COLO829 (cell line): ENCODE measurements around the gene STK40.
A peak's percentile ranks its signal among the peaks of the same experiment; 100 is the strongest.

Experiments used
- DNase-seq: peaks from one replicate; pipeline ENCODE4 v3.0.0; 2012; ENCODE audit warnings: low spot score

STK40 gene

GRCh38 chr1:36372617-36373016 lies 13.1 kb downstream of the STK40 start:
- no peak for DNase-seq

- DNase-seq = peak; percentile 82
Measured at GRCh38 chr1:36369061-36369861, 16.5 kb downstream of the STK40 start.

GRCh38 chr1:36367798-36368197 lies 17.9 kb downstream of the STK40 start:
- no peak for DNase-seq

GRCh38 chr1:36367066-36367465 lies 18.7 kb downstream of the STK40 start:
- DNase-seq = no peak

- DNase-seq = no peak
Measured at GRCh38 chr1:36366091-36366661, 19.5 kb downstream of the STK40 start.

GRCh38 chr1:36365381-36365780 lies 20.3 kb downstream of the STK40 start:
- no peak for DNase-seq

GRCh38 chr1:36359911-36360550 lies 25.7 kb downstream of the STK40 start:
- no peak for DNase-seq

GRCh38 chr1:36359383-36359782 lies 26.3 kb downstream of the STK40 start:
- DNase-seq = no peak

GRCh38 chr1:36358514-36359084 lies 27.1 kb downstream of the STK40 start:
- DNase-seq = no peak

GRCh38 chr1:36355811-36356210 lies 29.9 kb downstream of the STK40 start:
- no peak for DNase-seq

GRCh38 chr1:36354486-36354885 lies 31.2 kb downstream of the STK40 start:
- no peak for DNase-seq

- no peak for DNase-seq
Measured at GRCh38 chr1:36352910-36353878, 32.5 kb downstream of the STK40 start.

GRCh38 chr1:36352125-36352909 lies 33.4 kb downstream of the STK40 start:
- no peak for DNase-seq

GRCh38 chr1:36351227-36351977 lies 34.3 kb downstream of the STK40 start:
- no peak for DNase-seq

- DNase-seq = no peak
Measured at GRCh38 chr1:36350659-36351226, 35.0 kb downstream of the STK40 start.

- no peak for DNase-seq
Measured at GRCh38 chr1:36349839-36350238, 35.9 kb downstream of the STK40 start.

GRCh38 chr1:36349241-36349671 lies 36.5 kb downstream of the STK40 start:
- DNase-seq = no peak

GRCh38 chr1:36346741-36347370 lies 38.9 kb downstream of the STK40 start:
- no peak for DNase-seq

- DNase-seq = no peak
Measured at GRCh38 chr1:36345353-36345752, 40.4 kb downstream of the STK40 start.

GRCh38 chr1:36344395-36344680 lies 41.4 kb downstream of the STK40 start:
- no peak for DNase-seq
